GM18867 (cell line): Measurements from ENCODE around the gene FBXO8.

ENCODE experiments used
- ATAC-seq: cut with Tn5 transposase; IDR thresholded peaks from one replicate; pipeline ENCODE4 v1.9.1; 2021; ENCODE audit warnings: mild to moderate bottlenecking, moderate library complexity; ENCODE audit not compliant: unreplicated experiment

The FBXO8 gene

DNA sequence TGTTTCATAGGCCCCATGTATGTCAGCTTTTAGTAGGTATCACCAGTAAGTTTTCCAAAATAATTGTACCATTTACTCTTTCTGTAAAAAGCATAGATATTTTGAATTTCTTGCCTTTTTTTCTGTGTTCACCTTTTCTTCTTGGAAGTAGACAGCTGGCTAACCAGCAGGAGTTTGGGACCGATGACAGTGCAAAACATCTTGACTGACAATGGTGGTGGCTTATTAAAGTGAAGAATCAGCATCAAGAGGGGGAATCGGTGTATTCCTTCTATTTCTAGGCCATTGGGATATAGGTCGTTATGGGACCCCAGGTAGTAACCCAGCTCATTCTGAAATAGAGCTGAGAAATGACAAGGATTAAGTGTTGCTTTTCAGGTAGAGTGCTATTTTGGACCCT is 3.4 kb upstream of the FBXO8 start:
- no peak for ATAC-seq

DNA sequence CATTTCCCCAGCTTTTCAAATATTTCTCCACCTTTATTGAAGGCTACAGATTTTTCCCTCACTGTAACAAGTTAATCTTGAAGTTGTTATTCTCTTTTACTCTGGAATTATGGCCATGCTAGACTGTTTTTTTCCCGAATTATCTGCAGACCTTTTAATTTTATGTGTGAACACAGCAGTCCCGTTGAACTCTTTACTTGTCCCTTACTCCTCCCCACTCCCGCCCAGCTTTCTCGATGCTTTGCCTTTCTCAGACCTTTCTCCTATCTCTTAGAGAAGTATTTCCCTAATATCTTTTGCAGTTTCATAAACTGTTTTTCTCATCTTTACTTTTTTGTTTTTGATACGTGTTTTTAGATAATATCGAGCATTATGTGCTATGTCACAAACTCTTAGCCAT is 1.0 kb upstream of the FBXO8 start:
- ATAC-seq = no peak

DNA sequence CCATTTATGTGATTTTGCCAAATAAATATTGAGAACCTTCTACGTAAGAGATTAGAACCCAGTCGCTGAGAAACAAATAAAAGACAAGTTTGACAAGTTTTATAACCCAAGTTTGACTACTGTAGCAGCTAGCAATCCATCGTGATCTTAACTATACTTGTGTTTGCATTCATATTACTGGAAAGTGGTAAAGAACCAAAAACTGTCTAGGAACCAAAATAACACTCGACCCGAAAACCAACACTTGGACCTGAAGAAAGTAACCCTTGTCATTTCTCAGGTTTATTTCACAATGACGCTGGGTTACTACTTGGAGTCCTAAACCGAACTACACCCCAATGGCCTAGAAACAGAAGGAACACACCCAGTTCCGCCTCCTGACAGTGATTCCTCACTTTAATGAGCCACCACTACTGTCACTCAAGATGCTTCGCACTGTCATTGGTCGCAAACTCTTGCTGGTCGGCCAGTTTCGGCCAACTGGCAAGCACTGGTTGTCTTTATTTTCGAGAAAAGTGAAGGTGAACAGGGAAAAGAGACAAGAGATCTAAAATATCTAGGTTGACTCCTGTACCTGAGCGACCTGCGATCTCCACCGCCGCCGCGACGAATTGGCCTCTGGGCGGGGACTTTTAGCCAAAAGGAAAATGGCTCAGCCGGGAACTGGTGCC is 496 bp downstream of the FBXO8 start:
- ATAC-seq = peak; percentile 98

- no peak for ATAC-seq
These were observed 1.6 kb downstream of the FBXO8 start for GRCh38 chr4:174281901-174282300.

GRCh38 chr4:174281182-174281737 is 2.2 kb downstream of the FBXO8 start:
- no peak for ATAC-seq

GRCh38 chr4:174279433-174280155 is 3.9 kb downstream of the FBXO8 start:
- ATAC-seq = no peak

DNA sequence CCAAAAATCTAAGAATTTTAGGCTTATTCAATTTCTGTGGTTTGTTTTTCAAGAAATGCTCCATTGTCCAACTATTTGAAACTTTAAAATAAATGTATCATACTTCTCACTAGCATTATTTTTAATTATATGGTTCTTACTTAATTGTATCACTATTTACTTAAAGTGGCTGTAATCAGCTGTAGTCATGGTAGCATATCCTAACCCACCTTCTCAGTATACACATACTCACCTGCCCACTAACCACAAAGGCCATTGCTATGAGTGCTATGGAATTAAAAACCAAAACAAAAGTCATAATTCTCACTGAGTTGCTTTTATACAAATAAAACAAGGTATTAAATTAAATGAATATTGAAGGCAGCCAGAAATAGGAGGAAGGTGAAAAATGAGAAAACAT is 5.0 kb downstream of the FBXO8 start:
- no peak for ATAC-seq

DNA sequence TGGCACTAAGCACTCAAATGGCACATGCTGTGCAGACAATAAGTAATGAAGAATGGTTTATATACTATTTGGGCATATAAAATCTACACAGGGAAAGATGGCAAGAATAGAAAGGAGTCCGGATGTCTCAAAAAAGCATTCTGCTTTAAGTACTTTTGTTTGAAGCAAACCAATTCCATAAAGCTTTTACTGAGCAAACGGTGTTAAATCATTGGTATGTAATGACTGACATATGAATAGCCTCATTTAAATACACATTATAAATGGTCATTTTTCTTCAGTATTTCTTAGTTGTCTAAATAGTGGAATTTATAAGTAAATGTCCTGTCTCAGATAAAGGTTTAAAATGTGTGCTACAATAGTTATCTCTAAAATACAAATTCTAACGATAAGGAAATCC is 6.0 kb downstream of the FBXO8 start:
- no peak for ATAC-seq

DNA sequence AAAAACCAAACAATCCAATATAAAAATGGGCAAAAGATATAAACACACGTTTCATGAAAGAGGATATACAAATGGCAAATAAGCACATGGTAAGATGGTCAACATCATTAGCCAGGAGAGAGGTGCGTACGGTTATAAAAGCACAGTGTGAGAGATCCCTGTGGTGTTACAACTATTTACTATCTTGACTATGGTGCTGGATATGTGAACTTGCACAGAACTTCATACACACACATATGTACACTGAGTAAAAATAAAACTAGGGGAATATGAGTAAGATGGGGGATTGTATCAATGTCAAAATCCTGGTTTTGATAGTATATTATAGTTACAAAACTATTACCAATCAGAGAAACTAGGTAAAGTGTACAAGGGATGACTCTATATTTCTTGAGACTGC is 8.4 kb downstream of the FBXO8 start:
- ATAC-seq = no peak

GRCh38 chr4:174274436-174274835 is 9.0 kb downstream of the FBXO8 start:
- no peak for ATAC-seq

GRCh38 chr4:174273930-174274329 is 9.5 kb downstream of the FBXO8 start:
- ATAC-seq = no peak

- ATAC-seq = peak; percentile 27
These were observed 17.1 kb downstream of the FBXO8 start for GRCh38 chr4:174266416-174266815.

GRCh38 chr4:174265916-174266315 is 17.6 kb downstream of the FBXO8 start:
- ATAC-seq = peak; percentile 49

DNA sequence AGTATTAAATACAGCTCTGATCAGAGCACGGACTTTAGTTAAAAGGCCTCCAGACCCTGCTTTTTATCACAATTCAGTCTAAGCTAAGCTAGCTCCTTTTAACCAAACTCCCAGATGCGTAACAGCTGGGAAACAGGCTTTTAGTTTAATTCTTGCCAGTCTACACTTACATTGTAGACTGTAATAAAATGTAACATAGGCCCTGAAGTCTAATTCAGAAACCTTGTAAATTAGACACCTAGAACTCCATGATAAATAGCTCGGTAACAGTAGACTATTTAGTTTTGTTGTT is 20.1 kb downstream of the FBXO8 start:
- ATAC-seq = no peak

DNA sequence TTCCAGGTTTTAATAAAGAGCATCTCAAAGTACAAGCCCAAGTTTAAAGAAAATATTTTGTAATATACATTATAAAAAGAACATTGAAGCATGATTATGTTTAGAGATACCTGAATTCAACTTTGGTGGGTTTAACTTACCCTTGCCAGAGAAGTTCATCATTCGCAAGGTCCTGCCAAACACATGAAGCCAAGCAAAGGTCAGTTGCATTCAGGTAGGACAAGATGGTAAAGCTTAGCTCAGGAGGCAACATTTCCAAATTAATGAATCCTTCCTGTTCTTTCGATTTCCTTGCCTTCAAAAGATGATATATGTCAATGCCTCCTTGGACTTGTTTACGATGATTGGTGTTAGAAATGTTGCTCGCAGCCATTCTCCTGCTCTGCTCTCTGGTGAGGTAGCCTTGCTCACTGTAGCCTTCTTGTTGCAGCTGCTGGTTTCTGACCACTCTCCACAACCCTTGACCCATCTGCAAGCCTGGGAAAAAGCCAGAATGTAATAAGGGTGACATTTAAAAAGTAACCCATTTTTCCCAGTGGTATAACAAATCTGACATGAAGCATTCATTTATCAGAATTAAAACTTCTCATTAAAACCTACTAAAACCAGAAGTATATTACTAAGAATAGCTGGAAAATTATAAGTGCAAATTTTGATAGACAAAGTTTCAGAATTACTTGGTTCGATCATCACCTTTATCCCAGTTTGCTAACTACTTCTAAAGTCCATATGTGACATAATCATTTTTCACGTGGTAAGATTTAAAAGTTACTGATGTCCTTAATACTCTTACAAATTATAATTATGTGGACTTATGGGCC is 20.6 kb downstream of the FBXO8 start:
- ATAC-seq = no peak

DNA sequence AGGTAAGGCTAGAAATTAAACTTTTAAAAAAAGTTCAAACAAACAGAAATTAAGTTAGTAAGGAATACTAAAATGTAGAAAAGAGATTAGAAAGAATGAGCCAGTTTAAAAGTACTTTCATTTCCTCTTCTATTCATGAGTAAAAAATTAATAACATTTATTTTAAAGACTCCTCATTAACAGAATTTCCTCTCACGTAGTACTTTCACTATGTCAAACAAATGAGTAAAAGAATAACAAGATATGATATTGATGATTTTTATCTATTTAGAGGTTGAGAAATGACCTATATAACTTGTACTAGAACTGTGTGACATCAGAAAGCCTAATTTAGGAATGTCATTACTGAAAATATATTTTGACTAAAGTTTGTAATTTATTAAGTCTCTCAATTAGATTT is 22.0 kb downstream of the FBXO8 start:
- ATAC-seq = peak; percentile 47

- ATAC-seq = no peak
These were observed 23.4 kb downstream of the FBXO8 start for GRCh38 chr4:174260099-174260498.

DNA sequence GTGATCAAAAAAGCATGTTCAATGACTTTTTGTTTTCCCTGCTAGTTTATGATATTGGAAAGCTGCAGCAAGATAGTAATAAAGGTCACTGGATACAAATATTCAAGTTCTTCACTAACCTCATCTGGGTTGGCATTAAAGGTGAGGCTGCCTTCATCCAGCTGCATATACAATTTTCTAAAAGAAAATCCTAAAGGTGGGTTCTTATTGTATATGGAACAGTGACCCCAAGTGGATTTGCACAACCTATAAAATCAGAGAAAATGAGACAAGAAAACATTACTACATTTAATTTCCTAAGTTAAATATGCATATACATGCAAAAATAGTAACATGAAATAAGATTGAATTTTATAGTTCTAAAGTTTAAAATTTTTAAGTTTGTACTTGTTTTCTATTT is 23.9 kb downstream of the FBXO8 start:
- no peak for ATAC-seq

DNA sequence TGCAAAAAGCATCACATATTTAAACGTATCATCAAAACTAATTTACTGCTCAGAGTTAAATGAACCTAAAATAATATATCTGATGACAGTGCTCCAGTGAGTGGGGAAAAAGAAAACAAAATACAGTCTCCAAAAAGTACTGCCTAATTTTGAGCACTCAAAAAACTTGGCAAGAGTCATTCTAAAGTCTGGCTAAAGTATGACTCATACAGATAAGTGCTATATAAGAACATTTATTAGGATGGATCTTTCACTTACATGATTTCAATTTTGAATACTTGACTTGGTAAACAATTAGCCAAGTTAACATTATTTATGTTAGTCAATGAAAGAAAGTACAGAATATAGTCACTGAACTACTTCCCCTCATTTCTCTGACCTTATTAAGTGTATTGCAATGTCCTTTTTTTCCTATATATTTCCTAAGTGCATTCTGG is 27.2 kb downstream of the FBXO8 start:
- ATAC-seq = no peak

GRCh38 chr4:174255786-174256185 is 27.7 kb downstream of the FBXO8 start:
- no peak for ATAC-seq

- no peak for ATAC-seq
These were observed 28.1 kb downstream of the FBXO8 start for GRCh38 chr4:174255374-174255773.

GRCh38 chr4:174254613-174255012 is 28.9 kb downstream of the FBXO8 start:
- no peak for ATAC-seq
